H1 (cell line): Measurements from ENCODE around the gene RBM38. TPM values are rescaled to one million over a fixed set of nuclear protein-coding genes. Genes with fewer than 3 reads are reported as not detected.

ENCODE experiments used
- CBX8 ChIP-seq: fragments of 300-800, 300-1000 bp; sonication (generic); IDR thresholded peaks from 2 replicates; pipeline ENCODE4 v1.7.1; 2016; ENCODE audit warnings: low read depth, low read length, borderline replicate concordance
- CHD7 ChIP-seq: fragments of 300-600 bp; sonication (generic); IDR thresholded peaks from 2 replicates; pipeline ENCODE4 v1.7.1; 2012; ENCODE audit warnings: low read length, moderate library complexity, mild to moderate bottlenecking, inconsistent platforms; ENCODE audit not compliant: insufficient replicate concordance
- CTCF ChIP-seq, 3 experiments: IDR thresholded peaks; 1 replicate in 2 of 3; 2 replicates in 1 of 3; pipeline versions ENCODE4 v1.5.1 to v1.6.1; 2011; ENCODE audit warnings: low read length in 3 of 3, mild to moderate bottlenecking in 3 of 3, inconsistent platforms in 2 of 3, low read depth in 1 of 3, moderate library complexity in 1 of 3; ENCODE audit not compliant: insufficient read depth in 1 of 3; ENCODE audit errors: control extremely low read depth in 1 of 3
- POLR2A ChIP-seq, 2 experiments: IDR thresholded peaks; 1 replicate in 1 of 2; 2 replicates in 1 of 2; pipeline ENCODE4 v1.6.1; 2011; ENCODE audit warnings: low read depth in 2 of 2, low read length in 2 of 2, mild to moderate bottlenecking in 2 of 2; ENCODE audit errors: control extremely low read depth in 1 of 2
- SIX5 ChIP-seq: IDR thresholded peaks from 2 replicates; pipeline ENCODE4 v1.6.1; 2011; ENCODE audit warnings: mild to moderate bottlenecking, low read depth, low read length
- TCF12 ChIP-seq: IDR thresholded peaks from 2 replicates; pipeline ENCODE4 v1.6.1; 2011; ENCODE audit warnings: low read depth, mild to moderate bottlenecking, low read length
- TEAD4 ChIP-seq: IDR thresholded peaks from 2 replicates; pipeline ENCODE4 v1.6.1; 2012; ENCODE audit warnings: low read depth, low read length, inconsistent platforms, mixed read lengths
- polyA plus RNA-seq, 7 experiments: library from polyadenylated mRNA; depleted of rRNA in 3 of 7; stranded (reverse) in 5 of 7; unstranded in 2 of 7; fragments of >200 nt in 5 of 7; fragments of 200-250 nt in 2 of 7; gene quantifications; 1 replicate in 5 of 7; 2 replicates in 1 of 7; 4 replicates in 1 of 7; pipeline versions ENCODE4 v1.2.1 to v1.2.3, GENCODE V29; 2011 to 2013; ENCODE audit warnings: missing spikeins in 2 of 7, mixed read lengths in 2 of 7
- total RNA-seq: library from RNA; stranded (reverse); fragmentation: NEBNext Ultra II Directional; extraction: Animal tissue kit (Norgen Biotek cat#: 25700); gene quantifications from 2 replicates; pipeline ENCODE4 v1.2.1, GENCODE V29; 2021

Gene RBM38
- total and polyA plus RNA-seq, 2 of the 8 experiments (the other 6 are each of a cell fraction or from before 2014, with no cell fraction given) = 57.7 to 109 TPM

GRCh38 chr20:57435498-57436222 is 44.5 kb downstream of the RBM38 start (continued):
- TF ChIP-seq CHD7 (no peak), TCF12 (no peak), CTCF (IDR thresholded peaks at IDR 0.05; ENCODE audit: control extremely low read depth in 1 of 3, insufficient read depth in 1 of 3, low read depth in 1 of 3, low read length in 3 of 3) (peak in 1 of 3 experiments; percentile 17; a peak in 1 of 4 replicates), SIX5 (no peak), CBX8 (no peak), POLR2A (IDR thresholded peaks at IDR 0.05; ENCODE audit: control extremely low read depth in 1 of 2, low read depth in 2 of 2, low read length in 2 of 2) (no peak), TEAD4 (peak; percentile 25; the same call in 1 of the 2 replicates)
